Stimulated activated CD8-positive, alpha-beta memory T cell treated with anti-CD3 and anti-CD28 coated beads, Interleukin-2, amount 100 ng/mL, for 1 hour (primary cell): Measurements from ENCODE around the gene PIGS.
"Not testable (repeated sequence)": the region's sequence is repeated elsewhere in the genome, so short reads cannot be mapped to it uniquely, and the experiment has no call there.

Source experiments
- DNase-seq, 2 donors: peaks; one replicate each; pipeline ENCODE4 v3.0.0-alpha.2; 2020; ENCODE audit warnings: low read depth in 2 of 2

Gene PIGS

GRCh38 chr17:28529013-28529400, 42.3 kb downstream of the PIGS start:
- no peak for DNase-seq

GRCh38 chr17:28528327-28529012, 42.9 kb downstream of the PIGS start:
- no peak for DNase-seq

- DNase-seq, result no peak
These were observed 43.5 kb downstream of the PIGS start for GRCh38 chr17:28527859-28528258.

GRCh38 chr17:28527181-28527681, 44.1 kb downstream of the PIGS start:
- DNase-seq, result no peak

- DNase-seq, result no peak
These were observed 44.9 kb downstream of the PIGS start for GRCh38 chr17:28526381-28526780.

GRCh38 chr17:28524476-28525424, 46.6 kb downstream of the PIGS start:
- no peak for DNase-seq

GRCh38 chr17:28523876-28524275, 47.4 kb downstream of the PIGS start:
- no peak for DNase-seq

GRCh38 chr17:28523186-28523585, 48.1 kb downstream of the PIGS start:
- DNase-seq, result no peak

GRCh38 chr17:28522281-28522680, 49.0 kb downstream of the PIGS start:
- DNase-seq, result not testable (repeated sequence)

- no peak for DNase-seq
These were observed 49.8 kb downstream of the PIGS start for GRCh38 chr17:28521311-28522085.

- no peak for DNase-seq
These were observed 50.6 kb downstream of the PIGS start for GRCh38 chr17:28520687-28521086.

- no peak for DNase-seq
These were observed 52.1 kb downstream of the PIGS start for GRCh38 chr17:28519236-28519635.

GRCh38 chr17:28518578-28518977, 52.7 kb downstream of the PIGS start:
- no peak for DNase-seq

GRCh38 chr17:28518132-28518531, 53.2 kb downstream of the PIGS start:
- DNase-seq, result no peak

- DNase-seq, result no peak
These were observed 55.8 kb downstream of the PIGS start for GRCh38 chr17:28515518-28515917.

- DNase-seq, result no peak
These were observed 56.7 kb downstream of the PIGS start for GRCh38 chr17:28514561-28515002.

GRCh38 chr17:28513476-28513875, 57.8 kb downstream of the PIGS start:
- no peak for DNase-seq

GRCh38 chr17:28511858-28512461, 59.4 kb downstream of the PIGS start:
- DNase-seq, result no peak

GRCh38 chr17:28509789-28510188, 61.5 kb downstream of the PIGS start:
- DNase-seq, result no peak

GRCh38 chr17:28508211-28508724, 63.1 kb downstream of the PIGS start:
- DNase-seq, result no peak

- DNase-seq, result no peak
These were observed 63.6 kb downstream of the PIGS start for GRCh38 chr17:28507567-28508203.
